ENCODE data around the gene BAHCC1.

Gene BAHCC1

GRCh38 chr17:81458628-81459027 is 63.4 kb downstream of the BAHCC1 start:
- Histone ChIP-seq H3K9me3 (ENCODE audit: control insufficient read depth in 5 of 5, low read length in 5 of 5) (no peaks in the 10 kb centered on the region), H3K4me1 (ENCODE audit: control insufficient read depth in 5 of 5, insufficient read depth in 5 of 5, low read length in 5 of 5) (peaks cover 0 to 16% (median 4%) of the 10 kb centered on the region in 5 donors), H3K9ac (ENCODE audit: low read length in 5 of 5) (no peak overlapping the region), H3K27me3 (ENCODE audit: control insufficient read depth in 5 of 5, insufficient read depth in 4 of 5, low read length in 5 of 5) (no peaks in the 10 kb centered on the region), H3K36me3 (ENCODE audit: control insufficient read depth in 5 of 5, insufficient read depth in 5 of 5, low read length in 5 of 5) (peaks cover 0 to 64% (median 37%) of the 10 kb centered on the region in 5 donors), H3K4me3 (ENCODE audit: low read depth in 1 of 5, low read length in 5 of 5) (peak overlapping the region in 2 of 5 donors; percentile 27 to 45), H3K27ac (ENCODE audit: low read depth, low read length) (no peak overlapping the region)

- peaks cover 0 to 70% (median 43%) of the 10 kb centered on the region in 5 donors for H3K36me3 ChIP-seq (ENCODE audit: control insufficient read depth in 5 of 5, insufficient read depth in 5 of 5, low read length in 5 of 5)
- no peaks in the 10 kb centered on the region for H3K9me3 ChIP-seq (ENCODE audit: control insufficient read depth in 5 of 5, low read length in 5 of 5)
- H3K4me1 ChIP-seq (ENCODE audit: control insufficient read depth in 5 of 5, insufficient read depth in 5 of 5, low read length in 5 of 5): peaks cover 0 to 13% (median 4%) of the 10 kb centered on the region in 5 donors
- peak overlapping the region in 2 of 5 donors; percentile 36 to 45 for H3K4me3 ChIP-seq (ENCODE audit: low read depth in 1 of 5, low read length in 5 of 5)
- H3K9ac ChIP-seq (ENCODE audit: low read length in 5 of 5): no peak overlapping the region
- H3K27ac ChIP-seq (ENCODE audit: low read depth, low read length): no peak overlapping the region
- no peaks in the 10 kb centered on the region for H3K27me3 ChIP-seq (ENCODE audit: control insufficient read depth in 5 of 5, insufficient read depth in 4 of 5, low read length in 5 of 5)
Observed at GRCh38 chr17:81459224-81459623, 64.0 kb downstream of the BAHCC1 start.

- peaks cover 0 to 70% (median 43%) of the 10 kb centered on the region in 5 donors for H3K36me3 ChIP-seq (ENCODE audit: control insufficient read depth in 5 of 5, insufficient read depth in 5 of 5, low read length in 5 of 5)
- H3K27ac ChIP-seq (ENCODE audit: low read depth, low read length): no peak overlapping the region
Observed at GRCh38 chr17:81459864-81460263, 64.6 kb downstream of the BAHCC1 start.

GRCh38 chr17:81460856-81461460 is 65.7 kb downstream of the BAHCC1 start:
- Histone ChIP-seq H3K4me1 (ENCODE audit: control insufficient read depth in 5 of 5, insufficient read depth in 5 of 5, low read length in 5 of 5) (peaks cover 0 to 13% (median 4%) of the 10 kb centered on the region in 5 donors), H3K9me3 (ENCODE audit: control insufficient read depth in 5 of 5, low read length in 5 of 5) (no peaks in the 10 kb centered on the region), H3K36me3 (ENCODE audit: control insufficient read depth in 5 of 5, insufficient read depth in 5 of 5, low read length in 5 of 5) (peaks cover 0 to 63% (median 38%) of the 10 kb centered on the region in 5 donors), H3K27ac (ENCODE audit: low read depth, low read length) (no peak overlapping the region), H3K27me3 (ENCODE audit: control insufficient read depth in 5 of 5, insufficient read depth in 4 of 5, low read length in 5 of 5) (no peaks in the 10 kb centered on the region), H3K9ac (ENCODE audit: low read length in 5 of 5) (no peak overlapping the region), H3K4me3 (ENCODE audit: low read depth in 1 of 5, low read length in 5 of 5) (no peak overlapping the region)

More at GRCh38 chr17:81459864-81460263, 64.6 kb downstream of the BAHCC1 start:
- H3K4me1 ChIP-seq (ENCODE audit: control insufficient read depth in 5 of 5, insufficient read depth in 5 of 5, low read length in 5 of 5): peaks cover 0 to 13% (median 4%) of the 10 kb centered on the region in 5 donors
- no peak overlapping the region for H3K9ac ChIP-seq (ENCODE audit: low read length in 5 of 5)
- no peaks in the 10 kb centered on the region for H3K27me3 ChIP-seq (ENCODE audit: control insufficient read depth in 5 of 5, insufficient read depth in 4 of 5, low read length in 5 of 5)
- no peak overlapping the region for H3K4me3 ChIP-seq (ENCODE audit: low read depth in 1 of 5, low read length in 5 of 5)
- H3K9me3 ChIP-seq (ENCODE audit: control insufficient read depth in 5 of 5, low read length in 5 of 5): no peaks in the 10 kb centered on the region

GRCh38 chr17:81461607-81462500 is 66.6 kb downstream of the BAHCC1 start:
- peaks cover 0 to 17% (median 4%) of the 10 kb centered on the region in 5 donors for H3K4me1 ChIP-seq (ENCODE audit: control insufficient read depth in 5 of 5, insufficient read depth in 5 of 5, low read length in 5 of 5)
- H3K4me3 ChIP-seq (ENCODE audit: low read depth in 1 of 5, low read length in 5 of 5): no peak overlapping the region
- no peaks in the 10 kb centered on the region for H3K27me3 ChIP-seq (ENCODE audit: control insufficient read depth in 5 of 5, insufficient read depth in 4 of 5, low read length in 5 of 5)
- peaks cover 0 to 59% (median 38%) of the 10 kb centered on the region in 5 donors for H3K36me3 ChIP-seq (ENCODE audit: control insufficient read depth in 5 of 5, insufficient read depth in 5 of 5, low read length in 5 of 5)
- H3K27ac ChIP-seq (ENCODE audit: low read depth, low read length): no peak overlapping the region
- H3K9ac ChIP-seq (ENCODE audit: low read length in 5 of 5): no peak overlapping the region
- no peaks in the 10 kb centered on the region for H3K9me3 ChIP-seq (ENCODE audit: control insufficient read depth in 5 of 5, low read length in 5 of 5)

GRCh38 chr17:81462506-81463125 is 67.4 kb downstream of the BAHCC1 start:
- Histone ChIP-seq H3K9me3 (ENCODE audit: control insufficient read depth in 5 of 5, low read length in 5 of 5) (no peaks in the 10 kb centered on the region), H3K27me3 (ENCODE audit: control insufficient read depth in 5 of 5, insufficient read depth in 4 of 5, low read length in 5 of 5) (no peaks in the 10 kb centered on the region), H3K9ac (ENCODE audit: low read length in 5 of 5) (no peak overlapping the region), H3K27ac (ENCODE audit: low read depth, low read length) (no peak overlapping the region), H3K4me1 (ENCODE audit: control insufficient read depth in 5 of 5, insufficient read depth in 5 of 5, low read length in 5 of 5) (peaks cover 0 to 19% (median 7%) of the 10 kb centered on the region in 5 donors), H3K4me3 (ENCODE audit: low read depth in 1 of 5, low read length in 5 of 5) (no peak overlapping the region), H3K36me3 (ENCODE audit: control insufficient read depth in 5 of 5, insufficient read depth in 5 of 5, low read length in 5 of 5) (peaks cover 0 to 55% (median 38%) of the 10 kb centered on the region in 5 donors)

GRCh38 chr17:81463506-81463905 is 68.2 kb downstream of the BAHCC1 start:
- H3K27me3 ChIP-seq (ENCODE audit: control insufficient read depth in 5 of 5, insufficient read depth in 4 of 5, low read length in 5 of 5): no peaks in the 10 kb centered on the region
- H3K4me3 ChIP-seq (ENCODE audit: low read depth in 1 of 5, low read length in 5 of 5): no peak overlapping the region
- H3K9me3 ChIP-seq (ENCODE audit: control insufficient read depth in 5 of 5, low read length in 5 of 5): no peaks in the 10 kb centered on the region
- peaks cover 0 to 50% (median 37%) of the 10 kb centered on the region in 5 donors for H3K36me3 ChIP-seq (ENCODE audit: control insufficient read depth in 5 of 5, insufficient read depth in 5 of 5, low read length in 5 of 5)
- H3K27ac ChIP-seq (ENCODE audit: low read depth, low read length): no peak overlapping the region
- H3K9ac ChIP-seq (ENCODE audit: low read length in 5 of 5): no peak overlapping the region
- peaks cover 0 to 19% (median 7%) of the 10 kb centered on the region in 5 donors for H3K4me1 ChIP-seq (ENCODE audit: control insufficient read depth in 5 of 5, insufficient read depth in 5 of 5, low read length in 5 of 5)

- Histone ChIP-seq H3K4me1 (ENCODE audit: control insufficient read depth in 5 of 5, insufficient read depth in 5 of 5, low read length in 5 of 5) (peaks cover 0 to 13% (median 7%) of the 10 kb centered on the region in 5 donors), H3K9ac (ENCODE audit: low read length in 5 of 5) (no peak overlapping the region), H3K36me3 (ENCODE audit: control insufficient read depth in 5 of 5, insufficient read depth in 5 of 5, low read length in 5 of 5) (peaks cover 0 to 39% (median 28%) of the 10 kb centered on the region in 5 donors), H3K4me3 (ENCODE audit: low read depth in 1 of 5, low read length in 5 of 5) (no peak overlapping the region), H3K27ac (ENCODE audit: low read depth, low read length) (no peak overlapping the region), H3K27me3 (ENCODE audit: control insufficient read depth in 5 of 5, insufficient read depth in 4 of 5, low read length in 5 of 5) (no peaks in the 10 kb centered on the region), H3K9me3 (ENCODE audit: control insufficient read depth in 5 of 5, low read length in 5 of 5) (no peaks in the 10 kb centered on the region)
Observed at GRCh38 chr17:81464586-81464985, 69.3 kb downstream of the BAHCC1 start.

- Histone ChIP-seq H3K4me1 (ENCODE audit: control insufficient read depth in 5 of 5, insufficient read depth in 5 of 5, low read length in 5 of 5) (peaks cover 0 to 7% (median 7%) of the 10 kb centered on the region in 5 donors), H3K4me3 (ENCODE audit: low read depth in 1 of 5, low read length in 5 of 5) (no peak overlapping the region), H3K36me3 (ENCODE audit: control insufficient read depth in 5 of 5, insufficient read depth in 5 of 5, low read length in 5 of 5) (peaks cover 0 to 31% (median 23%) of the 10 kb centered on the region in 5 donors), H3K27me3 (ENCODE audit: control insufficient read depth in 5 of 5, insufficient read depth in 4 of 5, low read length in 5 of 5) (no peaks in the 10 kb centered on the region), H3K9me3 (ENCODE audit: control insufficient read depth in 5 of 5, low read length in 5 of 5) (no peaks in the 10 kb centered on the region), H3K27ac (ENCODE audit: low read depth, low read length) (no peak overlapping the region), H3K9ac (ENCODE audit: low read length in 5 of 5) (no peak overlapping the region)
Observed at GRCh38 chr17:81465910-81466309, 70.7 kb downstream of the BAHCC1 start.

All from subcutaneous abdominal adipose tissue (tissue), 5 donors.